VCaP (cell line): ENCODE measurements around the gene RPS18.
A peak's percentile ranks its signal among the peaks of the same experiment; 100 is the strongest.

Source experiments
- H3K27ac ChIP-seq: fragments of 450-650 bp; 2 replicates; pipeline ENCODE4 v1.5.1; 2017
- CTCF ChIP-seq: fragments of 450-650 bp; conservative IDR thresholded peaks from 2 replicates; pipeline ENCODE4 v1.5.1; 2017; ENCODE audit warnings: mild to moderate bottlenecking, moderate library complexity

Gene RPS18

GRCh38 chr6:33315793-33316602, 44.1 kb downstream of the RPS18 start:
- TF ChIP-seq CTCF, result no peak
- peak overlapping the region; percentile 100 for H3K27ac ChIP-seq

GRCh38 chr6:33316603-33317418, 44.9 kb downstream of the RPS18 start:
- peak overlapping the region; percentile 100 for H3K27ac ChIP-seq

GRCh38 chr6:33317419-33317668, 45.5 kb downstream of the RPS18 start:
- peak overlapping the region; percentile 100 for H3K27ac ChIP-seq
- TF ChIP-seq CTCF, result no peak

More at GRCh38 chr6:33316603-33317418, 44.9 kb downstream of the RPS18 start:
- TF ChIP-seq CTCF, result no peak

GRCh38 chr6:33317669-33318425, 46.0 kb downstream of the RPS18 start, which contains the start of gene ZBTB22:
ZBTB22 (minus strand) TSS chr6:33317744; CDS start chr6:33316916, 828 bp downstream.
- H3K27ac ChIP-seq, result peak within 1 kb of the TSS; percentile 100
- TF ChIP-seq CTCF, result no peak

GRCh38 chr6:33318426-33319073, 46.7 kb downstream of the RPS18 start:
- no peak for TF ChIP-seq CTCF
- peak overlapping the region; percentile 100 for H3K27ac ChIP-seq

GRCh38 chr6:33319939-33320314, 48.1 kb downstream of the RPS18 start:
- no peak for TF ChIP-seq CTCF
- peak overlapping the region; percentile 100 for H3K27ac ChIP-seq
